Astrocyte of the cerebellum (primary cell): ENCODE measurements around the gene HOXD12.

ENCODE experiments used
- DNase-seq: peaks from one replicate; pipeline ENCODE4 v3.0.0-alpha.2; 2011; ENCODE audit warnings: low read depth
- H3K4me3 ChIP-seq: 2 replicates; pipeline ENCODE4 v1.5.1; 2011; ENCODE audit warnings: mild to moderate bottlenecking, low read depth, low read length, moderate library complexity
- in situ Hi-C: cut with HindIII; loops from 2 replicates; pipeline ENCODE4 v1.10.0; 2017; ENCODE audit warnings: low sequenced_read_pairs
- TF ChIP-seq, protein P1 (sequence below): IDR thresholded peaks from 2 replicates; pipeline ENCODE4 v1.5.1; 2012; ENCODE audit warnings: low read length, low read depth, moderate library complexity, mild to moderate bottlenecking; ENCODE audit errors: missing control alignments

HOXD12 gene

DNA sequence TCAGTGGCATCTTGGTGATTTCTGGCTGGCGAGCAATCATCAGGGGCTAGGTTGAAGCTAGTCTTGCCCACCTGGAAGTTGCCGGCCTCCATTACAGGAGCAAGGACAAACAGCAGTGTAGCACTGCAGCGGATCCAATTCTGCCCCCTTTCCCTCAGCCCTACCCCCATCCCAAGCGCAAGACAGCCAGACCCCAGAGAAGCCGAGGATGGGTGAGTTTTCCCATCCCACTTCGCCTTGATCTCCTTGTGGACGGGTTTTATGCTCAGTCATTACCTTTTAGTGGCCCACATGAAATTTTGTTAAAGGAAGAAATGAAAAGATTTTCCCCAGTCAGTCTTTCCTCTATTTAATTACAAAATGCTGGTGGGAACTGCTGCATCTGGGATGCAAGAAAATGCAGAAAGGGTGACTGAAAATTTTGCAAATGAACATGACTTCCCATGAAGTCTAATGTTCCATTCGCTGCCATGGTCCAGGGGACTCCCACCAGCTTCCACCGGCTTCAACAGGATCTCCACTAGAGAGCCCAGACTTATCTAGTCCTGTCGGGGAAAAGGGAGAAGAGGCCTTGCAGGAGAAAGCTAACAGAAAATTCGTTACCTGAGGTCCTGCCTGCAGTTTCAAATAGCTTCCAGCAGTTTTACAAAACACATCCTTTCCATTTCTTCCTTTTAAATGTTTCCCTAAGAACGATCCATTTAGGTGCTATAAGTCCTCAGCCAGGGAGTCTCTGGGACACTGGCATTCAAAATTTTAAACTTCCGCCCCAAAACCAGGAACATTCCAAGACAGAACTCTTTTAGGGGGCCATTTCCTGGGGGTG lies 21.0 kb downstream of the HOXD12 start:
- in situ Hi-C loops: loop anchor here (25.0 kb wide), 1 partner anchor 1017 kb away; no protein-coding TSS in a partner anchor
- TF ChIP-seq, protein P1, sequence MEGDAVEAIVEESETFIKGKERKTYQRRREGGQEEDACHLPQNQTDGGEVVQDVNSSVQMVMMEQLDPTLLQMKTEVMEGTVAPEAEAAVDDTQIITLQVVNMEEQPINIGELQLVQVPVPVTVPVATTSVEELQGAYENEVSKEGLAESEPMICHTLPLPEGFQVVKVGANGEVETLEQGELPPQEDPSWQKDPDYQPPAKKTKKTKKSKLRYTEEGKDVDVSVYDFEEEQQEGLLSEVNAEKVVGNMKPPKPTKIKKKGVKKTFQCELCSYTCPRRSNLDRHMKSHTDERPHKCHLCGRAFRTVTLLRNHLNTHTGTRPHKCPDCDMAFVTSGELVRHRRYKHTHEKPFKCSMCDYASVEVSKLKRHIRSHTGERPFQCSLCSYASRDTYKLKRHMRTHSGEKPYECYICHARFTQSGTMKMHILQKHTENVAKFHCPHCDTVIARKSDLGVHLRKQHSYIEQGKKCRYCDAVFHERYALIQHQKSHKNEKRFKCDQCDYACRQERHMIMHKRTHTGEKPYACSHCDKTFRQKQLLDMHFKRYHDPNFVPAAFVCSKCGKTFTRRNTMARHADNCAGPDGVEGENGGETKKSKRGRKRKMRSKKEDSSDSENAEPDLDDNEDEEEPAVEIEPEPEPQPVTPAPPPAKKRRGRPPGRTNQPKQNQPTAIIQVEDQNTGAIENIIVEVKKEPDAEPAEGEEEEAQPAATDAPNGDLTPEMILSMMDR: no peak
- DNase-seq: no peak
- H3K4me3 ChIP-seq: no peak overlapping the region

DNA sequence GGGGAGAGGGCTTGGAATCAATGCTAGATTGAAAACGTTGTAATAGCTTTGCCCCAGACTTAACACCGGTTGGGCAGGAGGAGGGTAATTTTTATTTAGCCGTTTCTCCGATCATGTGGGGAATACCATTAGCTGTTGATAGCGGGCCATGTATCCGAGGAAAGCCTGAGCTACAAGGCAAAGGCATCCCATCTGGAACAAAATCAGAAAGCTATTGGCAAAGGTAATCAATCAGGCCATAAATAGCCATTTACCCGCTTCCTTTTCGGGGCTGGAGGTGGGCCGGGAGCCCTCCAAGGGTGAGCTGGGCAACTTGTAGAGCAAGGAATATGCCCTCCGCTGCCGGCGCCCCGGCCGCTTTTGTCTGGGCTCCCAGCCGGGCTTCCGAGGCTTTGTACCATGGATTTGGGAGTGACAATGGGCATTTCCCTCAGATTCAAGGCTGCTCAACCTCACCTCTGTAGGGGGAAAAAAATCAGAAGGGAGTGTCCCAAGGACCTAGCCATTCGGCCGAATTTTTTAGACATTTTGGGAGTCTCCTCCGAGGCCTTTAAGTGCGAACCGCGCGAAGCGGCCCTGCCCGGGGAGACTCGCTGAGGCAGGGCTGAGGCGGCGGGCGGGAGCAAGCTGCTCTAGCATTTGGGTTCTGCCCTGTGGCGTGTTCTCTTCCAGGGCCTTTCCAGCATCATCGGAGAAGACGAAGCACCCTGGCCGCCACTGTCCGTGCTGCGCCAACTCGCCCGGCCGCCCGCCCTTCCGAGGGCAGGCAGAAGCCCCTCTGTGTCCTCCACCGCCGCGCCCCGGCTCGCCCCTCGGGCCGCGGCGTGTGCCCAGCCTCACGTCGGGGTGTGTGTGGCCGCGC lies 21.8 kb downstream of the HOXD12 start:
- in situ Hi-C loops: loop anchor here (25.0 kb wide), 1 partner anchor 1016 kb away; no protein-coding TSS in a partner anchor
- H3K4me3 ChIP-seq: no peak overlapping the region
- DNase-seq: no peak

DNA sequence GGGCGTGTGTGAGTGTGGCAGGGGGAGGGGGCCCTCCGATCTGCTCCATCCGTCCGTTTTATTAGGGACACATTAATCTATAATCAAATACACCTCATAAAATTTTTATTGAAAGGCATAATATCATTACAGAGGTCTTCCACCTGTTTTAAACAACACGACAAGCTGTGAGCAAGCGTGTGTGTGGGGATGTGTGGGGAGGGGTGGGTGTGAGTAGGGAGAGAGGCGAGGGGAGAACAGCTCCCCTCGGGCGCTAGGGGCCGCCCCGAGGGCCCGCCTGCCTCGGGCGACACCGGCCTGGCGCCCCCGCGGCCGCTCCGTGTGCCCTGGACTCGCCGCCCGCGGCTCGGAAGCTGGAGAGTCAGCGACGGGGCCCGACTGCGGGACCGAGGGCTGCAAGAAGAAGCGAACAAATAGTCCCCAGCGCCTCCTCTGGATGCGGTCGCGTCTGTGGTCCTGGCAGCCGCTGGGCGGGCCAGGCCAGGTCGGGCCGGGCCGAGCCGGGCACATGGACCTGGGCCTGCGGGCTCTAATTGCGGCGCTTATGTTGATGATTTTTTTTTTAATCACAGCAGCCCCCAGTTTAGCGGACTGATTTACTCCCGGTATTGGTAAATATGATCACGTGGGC lies 22.6 kb downstream of the HOXD12 start:
- in situ Hi-C loops: loop anchor here (25.0 kb wide), 1 partner anchor 1015 kb away; no protein-coding TSS in a partner anchor
- TF ChIP-seq, protein P1: no peak
- no peak overlapping the region for H3K4me3 ChIP-seq
- DNase-seq: no peak

More for the DNA sequence above, 21.8 kb downstream of the HOXD12 start:
- TF ChIP-seq, protein P1: no peak

DNA sequence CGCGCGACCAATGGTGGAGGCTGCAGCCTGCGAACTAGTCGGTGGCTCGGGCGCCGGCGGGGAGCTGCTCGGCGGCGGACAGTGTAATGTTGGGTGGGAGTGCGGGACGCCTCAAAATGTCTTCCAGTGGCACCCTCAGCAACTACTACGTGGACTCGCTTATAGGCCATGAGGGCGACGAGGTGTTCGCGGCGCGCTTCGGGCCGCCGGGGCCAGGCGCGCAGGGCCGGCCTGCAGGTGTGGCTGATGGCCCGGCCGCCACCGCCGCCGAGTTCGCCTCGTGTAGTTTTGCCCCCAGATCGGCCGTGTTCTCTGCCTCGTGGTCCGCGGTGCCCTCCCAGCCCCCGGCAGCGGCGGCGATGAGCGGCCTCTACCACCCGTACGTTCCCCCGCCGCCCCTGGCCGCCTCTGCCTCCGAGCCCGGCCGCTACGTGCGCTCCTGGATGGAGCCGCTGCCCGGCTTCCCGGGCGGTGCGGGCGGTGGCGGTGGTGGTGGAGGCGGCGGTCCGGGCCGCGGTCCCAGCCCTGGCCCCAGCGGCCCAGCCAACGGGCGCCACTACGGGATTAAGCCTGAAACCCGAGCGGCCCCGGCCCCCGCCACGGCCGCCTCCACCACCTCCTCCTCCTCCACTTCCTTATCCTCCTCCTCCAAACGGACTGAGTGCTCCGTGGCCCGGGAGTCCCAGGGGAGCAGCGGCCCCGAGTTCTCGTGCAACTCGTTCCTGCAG lies 23.3 kb downstream of the HOXD12 start, which contains the start of gene HOXD9:
HOXD9 (plus strand) TSS at position 37 of the 728 bp plus-strand sequence; CDS start at position 87, 50 bp downstream.
- TF ChIP-seq, protein P1: no peak
- DNase-seq: no peak
- no peak within 1 kb of the TSS for H3K4me3 ChIP-seq
- in situ Hi-C loops: loop anchor here (25.0 kb wide), 1 partner anchor 1014 kb away; no protein-coding TSS in a partner anchor

DNA sequence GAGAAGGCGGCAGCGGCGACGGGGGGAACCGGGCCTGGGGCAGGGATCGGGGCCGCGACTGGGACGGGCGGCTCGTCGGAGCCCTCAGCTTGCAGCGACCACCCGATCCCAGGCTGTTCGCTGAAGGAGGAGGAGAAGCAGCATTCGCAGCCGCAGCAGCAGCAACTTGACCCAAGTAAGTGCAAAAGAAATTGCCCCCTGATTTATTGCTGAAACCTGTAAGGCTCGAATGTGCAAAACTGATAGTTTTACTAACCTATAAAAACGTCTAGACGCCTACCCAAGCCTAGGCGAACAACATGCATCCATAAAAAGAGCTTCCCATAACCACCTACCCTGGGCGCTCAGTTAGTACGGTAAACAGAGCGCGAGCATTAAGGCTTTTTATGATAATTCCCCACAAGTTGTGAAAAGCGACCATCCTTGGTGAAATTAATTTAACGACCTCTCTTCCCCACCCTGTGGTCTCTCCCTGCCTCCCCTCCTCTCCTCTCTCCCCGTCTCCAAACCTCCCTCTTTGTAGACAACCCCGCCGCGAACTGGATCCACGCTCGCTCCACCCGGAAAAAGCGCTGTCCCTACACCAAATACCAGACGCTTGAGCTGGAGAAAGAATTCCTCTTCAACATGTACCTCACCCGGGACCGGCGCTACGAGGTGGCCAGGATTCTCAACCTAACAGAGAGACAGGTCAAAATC lies 24.0 kb downstream of the HOXD12 start:
- TF ChIP-seq, protein P1: no peak
- in situ Hi-C loops: loop anchor here (25.0 kb wide), 1 partner anchor 1014 kb away; no protein-coding TSS in a partner anchor
- no peak overlapping the region for H3K4me3 ChIP-seq
- DNase-seq: no peak
